Lower lobe of right lung (tissue), 2 donors: ENCODE measurements around the gene HTATIP2. TPM values are rescaled to one million over a fixed set of nuclear protein-coding genes. Genes with fewer than 3 reads are reported as not detected.
"Not testable (repeated sequence)": the region's sequence is repeated elsewhere in the genome, so short reads cannot be mapped to it uniquely, and the experiment has no call there.

Experiments used
- ATAC-seq, 2 donors: fragments of 200-7000 bp; cut with Tn5 transposase; one replicate each; pipeline ENCODE4 v1.9.1; 2020 to 2022; ENCODE audit warnings: mild to moderate bottlenecking in 2 of 2, moderate library complexity in 2 of 2
- DNase-seq: peaks from one replicate; pipeline ENCODE4 v3.0.0-alpha.2; 2020
- H3K27ac ChIP-seq: fragments of 200-600 bp; one replicate; pipeline ENCODE4 v1.8.0; 2022
- H3K27me3 ChIP-seq: fragments of 200-600 bp; one replicate; pipeline ENCODE4 v1.8.0; 2022; ENCODE audit warnings: low read depth
- H3K36me3 ChIP-seq: fragments of 200-600 bp; one replicate; pipeline ENCODE4 v1.8.0; 2022; ENCODE audit warnings: mild to moderate bottlenecking
- H3K4me1 ChIP-seq: fragments of 200-600 bp; one replicate; pipeline ENCODE4 v1.8.0; 2022
- H3K4me3 ChIP-seq: fragments of 200-600 bp; one replicate; pipeline ENCODE4 v1.8.0; 2022; ENCODE audit warnings: mild to moderate bottlenecking
- H3K9me3 ChIP-seq: fragments of 200-600 bp; one replicate; pipeline ENCODE4 v1.8.0; 2022
- CTCF ChIP-seq: fragments of 200-600 bp; IDR thresholded peaks from one replicate; pipeline ENCODE4 v1.8.0; 2022; ENCODE audit warnings: antibody characterized with exemption, mild to moderate bottlenecking
- intact Hi-C: fragments of 100-400 bp; cut with DNase I; formaldehyde crosslinking; loops from one replicate; pipeline ENCODE4 v1.11.0; 2022
- total RNA-seq: library from RNA; stranded (reverse); fragmentation: NEBNext Ultra II Directional; extraction: Animal tissue kit (Norgen Biotek cat#: 25700); gene quantifications from one replicate; pipeline ENCODE4 v1.2.1, GENCODE V29; 2021
- donor health status: DM: no; HTN: yes; CAD: no; lungs with severe emphysema.

The HTATIP2 gene
- total RNA-seq, 1 donor from 2014 or later, result 54.4 TPM

DNA sequence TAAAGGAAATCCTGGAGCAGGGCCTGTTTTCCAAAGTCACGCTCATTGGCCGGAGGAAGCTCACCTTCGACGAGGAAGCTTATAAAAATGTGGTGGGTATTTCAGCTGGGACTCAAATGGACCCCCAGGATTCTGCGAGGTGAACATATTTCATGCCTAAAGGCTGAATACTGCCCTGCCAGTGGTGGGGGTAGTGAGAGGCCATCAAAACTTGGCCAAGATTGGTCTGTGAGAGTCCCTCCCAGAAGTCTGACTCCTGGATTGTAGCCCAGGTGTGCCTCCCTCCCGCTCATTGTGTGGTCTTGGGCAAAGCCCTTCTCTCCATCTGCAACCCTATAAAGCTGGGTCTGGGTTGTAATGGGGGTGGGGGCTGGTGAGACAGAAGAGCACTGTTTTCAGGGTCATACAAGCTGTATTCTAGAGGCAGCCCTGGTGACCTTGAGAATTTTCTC lies 853 bp downstream of the HTATIP2 start:
- intact Hi-C loops, result no loop called here
- ATAC-seq (peak; percentile 37 to 46), DNase-seq (no peak)
- H3K4me3 ChIP-seq, result peak overlapping the region; percentile 75
- H3K27me3 ChIP-seq, result no peaks in the 10 kb centered on the region
- no peaks in the 10 kb centered on the region for H3K36me3 ChIP-seq
- peak overlapping the region; percentile 89 for H3K27ac ChIP-seq
- H3K9me3 ChIP-seq, result no peaks in the 10 kb centered on the region
- peaks cover 16% of the 10 kb centered on the region for H3K4me1 ChIP-seq
- TF ChIP-seq CTCF, result no peak

DNA sequence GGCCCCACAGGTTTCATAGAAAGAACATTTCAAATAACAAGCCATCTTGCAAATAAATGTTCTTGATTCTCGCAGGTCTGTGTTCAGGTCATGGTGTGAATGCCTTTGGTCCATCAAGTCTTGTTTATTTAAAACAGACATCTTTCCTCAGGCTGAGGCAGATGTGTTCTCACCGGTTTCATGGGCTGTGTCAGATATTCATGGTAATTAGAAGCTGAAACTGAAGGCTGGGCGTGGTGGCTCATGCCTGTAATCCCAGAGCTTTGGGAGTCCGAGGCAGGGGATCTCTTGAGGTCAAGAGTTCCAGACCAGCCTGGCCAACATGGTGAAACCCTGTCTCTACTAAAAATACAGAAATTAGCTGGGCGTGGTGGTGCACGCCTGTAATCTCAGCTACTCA lies 2.0 kb downstream of the HTATIP2 start:
- H3K4me3 ChIP-seq, H3K36me3 ChIP-seq, DNase-seq, H3K9me3 ChIP-seq, ATAC-seq, H3K27me3 ChIP-seq, intact Hi-C loops, H3K27ac ChIP-seq: not testable (repeated sequence)
- peaks cover 16% of the 10 kb centered on the region for H3K4me1 ChIP-seq

DNA sequence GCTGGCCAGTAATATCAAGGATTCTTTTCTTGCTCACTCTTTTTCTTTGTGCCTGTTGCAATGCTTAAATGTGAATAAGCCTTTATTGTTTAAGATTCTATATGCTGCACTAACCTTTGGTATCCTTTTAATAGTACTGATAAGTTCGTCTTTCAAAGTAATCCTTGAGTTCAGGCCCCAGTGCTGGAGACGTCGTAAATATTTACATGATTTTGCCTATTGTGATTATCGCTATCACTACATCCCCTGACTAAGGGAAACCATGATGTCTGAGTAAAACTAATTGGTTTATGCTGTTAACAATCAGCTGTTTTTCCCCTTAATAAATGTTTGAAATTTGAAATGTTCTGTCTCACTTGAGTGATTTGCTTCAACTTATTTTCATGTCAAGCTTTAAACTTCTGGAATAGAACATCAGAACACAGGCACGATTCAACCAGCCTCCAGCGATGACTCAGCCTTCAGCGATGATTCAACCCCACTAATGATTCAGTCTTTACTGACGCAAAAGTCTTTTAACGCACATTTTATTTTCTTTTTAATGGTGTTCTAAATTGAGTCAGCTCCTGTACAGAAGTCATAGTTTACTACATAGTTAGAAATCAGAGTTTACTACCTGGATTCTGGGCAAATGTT lies 3.9 kb downstream of the HTATIP2 start:
- no peaks in the 10 kb centered on the region for H3K9me3 ChIP-seq
- DNase-seq (no peak), ATAC-seq (no peak)
- H3K27ac ChIP-seq, result no peak overlapping the region
- no peak overlapping the region for H3K4me3 ChIP-seq
- no peak for TF ChIP-seq CTCF
- no peaks in the 10 kb centered on the region for H3K36me3 ChIP-seq
- intact Hi-C loops, result no loop called here
- no peaks in the 10 kb centered on the region for H3K27me3 ChIP-seq
- H3K4me1 ChIP-seq, result peaks cover 15% of the 10 kb centered on the region

- intact Hi-C loops, result no loop called here
- no peak for ATAC-seq
Observed at GRCh38 chr11:20368438-20368837, 4.9 kb downstream of the HTATIP2 start.

GRCh38 chr11:20369826-20370225 lies 6.3 kb downstream of the HTATIP2 start:
- peaks cover 5% of the 10 kb centered on the region for H3K36me3 ChIP-seq
- ATAC-seq (no peak), DNase-seq (no peak)
- no peaks in the 10 kb centered on the region for H3K27me3 ChIP-seq
- intact Hi-C loops, result no loop called here
- no peaks in the 10 kb centered on the region for H3K9me3 ChIP-seq
- H3K4me3 ChIP-seq, result no peak overlapping the region
- H3K4me1 ChIP-seq, result peaks cover 2% of the 10 kb centered on the region
- no peak for TF ChIP-seq CTCF
- no peak overlapping the region for H3K27ac ChIP-seq

More at GRCh38 chr11:20368438-20368837, 4.9 kb downstream of the HTATIP2 start:
- Histone ChIP-seq H3K27me3 (no peaks in the 10 kb centered on the region), H3K4me3 (no peak overlapping the region), H3K36me3 (peaks cover 5% of the 10 kb centered on the region), H3K27ac (no peak overlapping the region), H3K9me3 (no peaks in the 10 kb centered on the region), H3K4me1 (peaks cover 9% of the 10 kb centered on the region)
- no peak for DNase-seq
- TF ChIP-seq CTCF, result no peak

GRCh38 chr11:20372081-20372626 lies 8.6 kb downstream of the HTATIP2 start:
- no peak for TF ChIP-seq CTCF
- H3K9me3 ChIP-seq, result no peaks in the 10 kb centered on the region
- H3K4me3 ChIP-seq, result no peak overlapping the region
- peaks cover 18% of the 10 kb centered on the region for H3K36me3 ChIP-seq
- no peak for DNase-seq
- no peaks in the 10 kb centered on the region for H3K4me1 ChIP-seq
- no peak for ATAC-seq
- no peak overlapping the region for H3K27ac ChIP-seq
- intact Hi-C loops, result no loop called here
- no peaks in the 10 kb centered on the region for H3K27me3 ChIP-seq
